Esophagus muscularis mucosa (tissue), 4 donors: ENCODE measurements around the gene TOMM5.

Experiments
- CTCF ChIP-seq, 3 experiments: fragments of 200-600 bp in 2 of 3; fragments of 450-650 bp in 1 of 3; sonication (generic) in 2 of 3; IDR thresholded peaks; one replicate each; pipeline ENCODE4 v1.5.1; 2017 to 2019; ENCODE audit warnings: antibody characterized with exemption in 3 of 3, mild to moderate bottlenecking in 2 of 3, moderate library complexity in 1 of 3
- EP300 ChIP-seq: sonication (generic); formaldehyde crosslinking; IDR thresholded peaks from one replicate; pipeline ENCODE4 v1.6.1; 2017; ENCODE audit warnings: antibody characterized with exemption
- POLR2A ChIP-seq: fragments of 450-650 bp; IDR thresholded peaks from one replicate; pipeline ENCODE4 v1.6.1; 2017; ENCODE audit warnings: antibody characterized with exemption, moderate library complexity, mild to moderate bottlenecking, low read depth
- POLR2AphosphoS5 ChIP-seq, 2 donors: sonication (generic); formaldehyde crosslinking; IDR thresholded peaks; one replicate each; pipeline ENCODE4 v1.6.1; 2017; ENCODE audit warnings: antibody characterized with exemption in 2 of 2

DNA sequence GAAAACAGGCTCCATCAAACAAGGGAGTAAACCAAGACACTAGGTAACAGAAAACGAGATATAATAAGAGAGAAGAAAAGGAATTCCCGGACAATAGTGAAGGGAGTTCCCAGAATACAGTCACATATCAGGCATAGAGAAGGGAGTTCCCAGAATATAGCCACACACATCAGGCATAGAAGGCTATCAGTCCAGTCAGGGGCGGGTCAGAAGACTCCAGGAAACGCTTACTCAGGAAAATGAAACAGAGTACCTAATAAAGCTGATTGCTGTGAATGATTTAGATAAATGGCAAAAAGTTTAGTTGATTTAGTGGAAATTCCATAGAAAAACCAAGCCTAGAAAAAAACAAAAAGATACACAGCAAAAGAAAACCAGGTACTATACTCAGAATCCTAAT, 4.9 kb downstream of the TOMM5 start:
- TF ChIP-seq CTCF (IDR thresholded peaks at IDR 0.05) (no peak), POLR2AphosphoS5 (IDR thresholded peaks at IDR 0.05) (no peak), EP300 (no peak), POLR2A (no peak)
